Measurements from ENCODE around the gene EPS8L1. TPM values are rescaled to one million over a fixed set of nuclear protein-coding genes. Genes with fewer than 3 reads are reported as not detected.
A peak's percentile ranks its signal among the peaks of the same experiment; 100 is the strongest.
"Not testable (repeated sequence)": the region's sequence is repeated elsewhere in the genome, so short reads cannot be mapped to it uniquely, and the experiment has no call there.

Gene EPS8L1
- 1.7 and 2.5 TPM in 2 replicates for total RNA-seq (2014; rRNA removed; shearing (Covaris generic))

- no peak for DNase-seq (ENCODE audit: low read depth)
Measured at GRCh38 chr19:55075371-55075998, at the start of gene EPS8L1. Gene EPS8L1, plus strand, starts transcription at chr19:55075869. Its CDS starts 576 bp downstream, at chr19:55076445.

- DNase-seq (ENCODE audit: low read depth), result not testable (repeated sequence)
Measured at GRCh38 chr19:55027140-55027471, 48.6 kb upstream of the EPS8L1 start.

- peak; percentile 15 for DNase-seq (ENCODE audit: low read depth)
Measured at GRCh38 chr19:55027472-55028337, 48.0 kb upstream of the EPS8L1 start.

GRCh38 chr19:55028757-55029156 lies 46.9 kb upstream of the EPS8L1 start:
- no peak for DNase-seq (ENCODE audit: low read depth)

GRCh38 chr19:55031178-55031577 lies 44.5 kb upstream of the EPS8L1 start:
- no peak for DNase-seq (ENCODE audit: low read depth)

- DNase-seq (ENCODE audit: low read depth), result peak; percentile 10
Measured at GRCh38 chr19:55032170-55032800, 43.4 kb upstream of the EPS8L1 start.

- not testable (repeated sequence) for DNase-seq (ENCODE audit: low read depth)
Measured at GRCh38 chr19:55032976-55033643, 42.6 kb upstream of the EPS8L1 start.

- no peak for DNase-seq (ENCODE audit: low read depth)
Measured at GRCh38 chr19:55034751-55035150, 40.9 kb upstream of the EPS8L1 start.

- DNase-seq (ENCODE audit: low read depth), result no peak
Measured at GRCh38 chr19:55036058-55036457, 39.6 kb upstream of the EPS8L1 start.

GRCh38 chr19:55037603-55038002 lies 38.1 kb upstream of the EPS8L1 start:
- DNase-seq (ENCODE audit: low read depth), result not testable (repeated sequence)

GRCh38 chr19:55040654-55041053 lies 35.0 kb upstream of the EPS8L1 start:
- DNase-seq (ENCODE audit: low read depth), result not testable (repeated sequence)

GRCh38 chr19:55041244-55041626 lies 34.4 kb upstream of the EPS8L1 start:
- DNase-seq (ENCODE audit: low read depth), result no peak

GRCh38 chr19:55041627-55042343 lies 33.9 kb upstream of the EPS8L1 start:
- no peak for DNase-seq (ENCODE audit: low read depth)

GRCh38 chr19:55042344-55042678 lies 33.4 kb upstream of the EPS8L1 start:
- no peak for DNase-seq (ENCODE audit: low read depth)

GRCh38 chr19:55042688-55043087 lies 33.0 kb upstream of the EPS8L1 start:
- no peak for DNase-seq (ENCODE audit: low read depth)

GRCh38 chr19:55044286-55044685 lies 31.4 kb upstream of the EPS8L1 start:
- no peak for DNase-seq (ENCODE audit: low read depth)

GRCh38 chr19:55044771-55045716 lies 30.6 kb upstream of the EPS8L1 start:
- no peak for DNase-seq (ENCODE audit: low read depth)

- no peak for DNase-seq (ENCODE audit: low read depth)
Measured at GRCh38 chr19:55046975-55047622, 28.6 kb upstream of the EPS8L1 start.

- no peak for DNase-seq (ENCODE audit: low read depth)
Measured at GRCh38 chr19:55047951-55048350, 27.7 kb upstream of the EPS8L1 start.

- DNase-seq (ENCODE audit: low read depth), result no peak
Measured at GRCh38 chr19:55048446-55048845, 27.2 kb upstream of the EPS8L1 start.

Measured in M059J (cell line).